SK-N-MC (cell line): ENCODE data around the gene GPRIN1.

Source experiments
- EZH2 ChIP-seq: fragments of 200-600 bp; sonication (generic); IDR thresholded peaks from one replicate; pipeline ENCODE4 v1.6.1; 2017; ENCODE audit warnings: antibody characterized with exemption
- POLR2AphosphoS5 ChIP-seq: IDR thresholded peaks from 2 replicates; pipeline ENCODE4 v1.6.1; 2012; ENCODE audit warnings: mild to moderate bottlenecking, low read depth, low read length, borderline replicate concordance

GRCh38 chr5:176651472-176651980 lies 41.6 kb upstream of the GPRIN1 start:
- TF ChIP-seq POLR2AphosphoS5: no peak
- TF ChIP-seq EZH2: no peak
